Neural cell (in vitro differentiated cells): Measurements from ENCODE around the gene IQCH. TPM values are rescaled to one million over a fixed set of nuclear protein-coding genes. Genes with fewer than 3 reads are reported as not detected.

Source experiments
- H2AFZ ChIP-seq: fragments of 200-600, 300-800 bp; sonication (generic), shearing (Covaris generic); 2 replicates; pipeline ENCODE4 v1.6.0; 2014; ENCODE audit warnings: low read depth, mild to moderate bottlenecking, antibody characterized with exemption, low read length, moderate library complexity
- H3F3A ChIP-seq: fragments of 200-600 bp; shearing (Covaris generic); 2 replicates; pipeline ENCODE4 v1.6.1; 2016; ENCODE audit warnings: mild to moderate bottlenecking, moderate library complexity, mixed read lengths, antibody characterized with exemption, low read length; ENCODE audit not compliant: insufficient read depth, poor library complexity, severe bottlenecking
- H3K27ac ChIP-seq: fragments of 200-600, 300-800 bp; sonication (generic), shearing (Covaris generic); 2 replicates; pipeline ENCODE4 v1.5.1; 2014; ENCODE audit warnings: mild to moderate bottlenecking, low read length, moderate library complexity
- H3K27me3 ChIP-seq: fragments of 300-800, 200-600 bp; sonication (generic), shearing (Covaris generic); 2 replicates; pipeline ENCODE4 v1.6.0; 2014; ENCODE audit warnings: mild to moderate bottlenecking, low read depth, low read length, moderate library complexity; ENCODE audit not compliant: insufficient read depth
- H3K36me3 ChIP-seq: fragments of 300-800, 200-600 bp; sonication (generic), shearing (Covaris generic); 2 replicates; pipeline ENCODE4 v1.5.1; 2014; ENCODE audit warnings: mild to moderate bottlenecking, antibody characterized with exemption, low read length, moderate library complexity; ENCODE audit not compliant: insufficient read depth
- H3K4me2 ChIP-seq: fragments of 300-800, 200-600 bp; sonication (generic), shearing (Covaris generic); 2 replicates; pipeline ENCODE4 v1.6.0; 2014; ENCODE audit warnings: mild to moderate bottlenecking, low read length
- H3K4me3 ChIP-seq: fragments of 300-800, 200-600 bp; sonication (generic), shearing (Covaris generic); 2 replicates; pipeline ENCODE4 v1.5.1; 2014; ENCODE audit warnings: mild to moderate bottlenecking, low read length, moderate library complexity
- H3K79me2 ChIP-seq: fragments of 200-600 bp; shearing (Covaris generic); replicated peaks from 2 replicates; pipeline ENCODE4 v1.6.0; 2014; ENCODE audit warnings: mild to moderate bottlenecking, low read length, moderate library complexity; ENCODE audit not compliant: insufficient read depth
- H3K9ac ChIP-seq: fragments of 300-800, 200-600 bp; sonication (generic), shearing (Covaris generic); 2 replicates; pipeline ENCODE4 v1.6.1; 2016; ENCODE audit warnings: mild to moderate bottlenecking, low read length, mixed read lengths
- H3K9me2 ChIP-seq: fragments of 200-600 bp; shearing (Covaris generic); 2 replicates; pipeline ENCODE4 v1.6.1; 2016; ENCODE audit warnings: mild to moderate bottlenecking, low read length, mixed read lengths; ENCODE audit not compliant: insufficient read depth
- H3K9me3 ChIP-seq: fragments of 200-600, 300-800 bp; sonication (generic), shearing (Covaris generic); 2 replicates; pipeline ENCODE4 v1.6.1; 2016; ENCODE audit warnings: mild to moderate bottlenecking, mixed run types, low read length, moderate library complexity, mixed read lengths
- H4K20me1 ChIP-seq: fragments of 200-600 bp; shearing (Covaris generic); 2 replicates; pipeline ENCODE4 v1.6.1; 2016; ENCODE audit warnings: mild to moderate bottlenecking, mixed run types; ENCODE audit not compliant: insufficient read depth
- CTCF ChIP-seq: fragments of 450-650 bp; IDR thresholded peaks from 2 replicates; pipeline ENCODE4 v1.5.1; 2014; ENCODE audit warnings: antibody characterized with exemption, mild to moderate bottlenecking, moderate library complexity; ENCODE audit not compliant: poor library complexity, severe bottlenecking
- EP300 ChIP-seq: fragments of 450-650 bp; conservative IDR thresholded peaks from 2 replicates; pipeline ENCODE4 v1.6.1; 2014; ENCODE audit warnings: antibody characterized with exemption, mild to moderate bottlenecking, moderate library complexity; ENCODE audit not compliant: poor library complexity, severe bottlenecking
- EZH2 ChIP-seq: fragments of 200-600, 300-800 bp; shearing (Covaris generic), sonication (generic); IDR thresholded peaks from 2 replicates; pipeline ENCODE4 v1.6.1; 2014; ENCODE audit warnings: antibody characterized with exemption, low read length, borderline replicate concordance, mild to moderate bottlenecking; ENCODE audit not compliant: insufficient read depth, poor library complexity, severe bottlenecking
- MXI1 ChIP-seq: fragments of 450-650 bp; conservative IDR thresholded peaks from 2 replicates; pipeline ENCODE4 v1.6.1; 2014; ENCODE audit warnings: antibody characterized with exemption, mild to moderate bottlenecking; ENCODE audit not compliant: poor library complexity, severe bottlenecking
- POLR2AphosphoS5 ChIP-seq: IDR thresholded peaks from 2 replicates; pipeline ENCODE4 v1.6.1; 2012
- RAD21 ChIP-seq: fragments of 450-650 bp; conservative IDR thresholded peaks from 2 replicates; pipeline ENCODE4 v1.6.1; 2014; ENCODE audit warnings: antibody characterized with exemption, mild to moderate bottlenecking, moderate library complexity
- REST ChIP-seq: IDR thresholded peaks from 2 replicates; pipeline ENCODE4 v1.6.1; 2012; ENCODE audit warnings: borderline replicate concordance
- SMC3 ChIP-seq: fragments of 450-650 bp; conservative IDR thresholded peaks from 2 replicates; pipeline ENCODE4 v1.6.1; 2014; ENCODE audit warnings: antibody characterized with exemption, mild to moderate bottlenecking, moderate library complexity; ENCODE audit not compliant: poor library complexity
- TAF1 ChIP-seq: IDR thresholded peaks from 2 replicates; pipeline ENCODE4 v1.6.1; 2012; ENCODE audit warnings: low read depth
- polyA plus RNA-seq: library from polyadenylated mRNA; depleted of rRNA; stranded (reverse); fragments of >200 nt; gene quantifications from 2 replicates; pipeline ENCODE4 v1.2.3, GENCODE V29; 2014

IQCH gene
- polyA plus RNA-seq, 1 donor from 2014 or later, result 2.8 TPM

- Histone ChIP-seq H3K27me3 (no peaks in the 10 kb centered on the region), H3K9ac (no peak overlapping the region)
These were observed 87.0 kb downstream of the IQCH start for GRCh38 chr15:67341539-67341938.

GRCh38 chr15:67343206-67343605 lies 88.6 kb downstream of the IQCH start:
- H3K9me2 ChIP-seq, result no peaks in the 10 kb centered on the region
- H3K9me3 ChIP-seq, result peaks cover 3% of the 10 kb centered on the region
- H2AFZ ChIP-seq, result no peak overlapping the region
- no peaks in the 10 kb centered on the region for H3K79me2 ChIP-seq
- no peak overlapping the region for H3K9ac ChIP-seq
- no peak overlapping the region for H3K4me2 ChIP-seq
- H3K27me3 ChIP-seq, result no peaks in the 10 kb centered on the region
- no peaks in the 10 kb centered on the region for H4K20me1 ChIP-seq
- no peaks in the 10 kb centered on the region for H3F3A ChIP-seq
- H3K4me3 ChIP-seq, result no peak overlapping the region
- H3K36me3 ChIP-seq, result no peaks in the 10 kb centered on the region
- no peak overlapping the region for H3K27ac ChIP-seq
- TF ChIP-seq POLR2AphosphoS5, result no peak
- TF ChIP-seq RAD21, result no peak
- TF ChIP-seq TAF1, result no peak
- no peak for TF ChIP-seq MXI1
- TF ChIP-seq SMC3, result no peak
- TF ChIP-seq EZH2, result no peak
- no peak for TF ChIP-seq CTCF

More at GRCh38 chr15:67341539-67341938, 87.0 kb downstream of the IQCH start:
- no peaks in the 10 kb centered on the region for H3K36me3 ChIP-seq
- no peaks in the 10 kb centered on the region for H3K79me2 ChIP-seq
- H4K20me1 ChIP-seq, result no peaks in the 10 kb centered on the region
- no peak overlapping the region for H3K27ac ChIP-seq
- H3K4me3 ChIP-seq, result no peak overlapping the region
- TF ChIP-seq EP300 (no peak), TAF1 (no peak), SMC3 (no peak), MXI1 (no peak), RAD21 (no peak), POLR2AphosphoS5 (no peak), REST (no peak), CTCF (no peak), EZH2 (no peak)
- H3K9me3 ChIP-seq, result peaks cover 3% of the 10 kb centered on the region
- H3K4me2 ChIP-seq, result no peak overlapping the region
- no peaks in the 10 kb centered on the region for H3F3A ChIP-seq
- H2AFZ ChIP-seq, result no peak overlapping the region
- no peaks in the 10 kb centered on the region for H3K9me2 ChIP-seq
